NCI-H748 (cell line): ENCODE measurements around the gene CDH4.
"Not testable (repeated sequence)": the region's sequence is repeated elsewhere in the genome, so short reads cannot be mapped to it uniquely, and the experiment has no call there.

Experiments used
- DNase-seq: peaks from one replicate; lab custom pipeline; 2025; ENCODE audit not compliant: unreplicated experiment; lab: John Stamatoyannopoulos, UW

CDH4 gene

GRCh38 chr20:61451009-61451408, 198.9 kb downstream of the CDH4 start:
- no peak for DNase-seq

- peak; percentile 26 for DNase-seq
These were observed 199.9 kb downstream of the CDH4 start for GRCh38 chr20:61451953-61452352.

DNA sequence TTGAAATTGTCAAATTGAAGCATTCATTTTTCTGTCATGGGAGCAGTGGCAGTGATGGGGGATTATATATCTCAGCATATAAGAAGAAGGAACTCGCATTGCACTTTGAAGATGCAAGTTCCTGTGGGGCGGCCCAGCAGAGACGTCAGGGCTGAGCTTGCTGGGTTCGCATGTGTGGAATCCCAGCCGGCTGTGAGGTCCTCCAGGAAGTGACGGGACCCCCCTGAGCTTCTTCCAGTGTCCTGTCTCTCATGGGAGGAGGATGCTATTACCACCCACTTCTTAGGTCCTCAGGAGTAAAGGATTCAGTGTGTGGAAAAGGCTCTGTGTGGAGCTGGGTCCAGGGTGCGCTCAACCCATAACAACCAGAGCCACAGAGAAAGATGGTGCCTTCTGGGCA, 201.2 kb downstream of the CDH4 start:
- DNase-seq = no peak

DNA sequence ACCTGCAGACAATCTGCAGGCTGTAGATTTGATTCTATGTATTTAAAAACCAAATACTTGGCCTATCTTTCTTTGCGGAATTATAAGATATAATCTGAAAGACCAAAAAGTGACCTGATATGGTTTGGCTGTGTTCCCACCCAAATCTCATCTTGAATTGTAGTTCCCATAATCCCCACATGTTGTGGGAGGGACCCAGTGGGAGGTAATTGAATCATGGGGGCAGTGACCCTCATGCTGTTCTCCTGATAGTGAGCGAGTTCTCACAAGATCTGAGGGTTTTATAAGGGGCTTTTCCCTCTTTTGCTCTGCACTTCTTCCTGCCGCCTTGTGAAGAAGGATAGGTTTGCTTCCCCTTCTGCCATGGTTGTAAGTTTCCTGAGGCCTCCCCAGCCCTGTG, 201.6 kb downstream of the CDH4 start:
- DNase-seq = not testable (repeated sequence)

GRCh38 chr20:61454053-61454452, 202.0 kb downstream of the CDH4 start:
- DNase-seq = no peak

- no peak for DNase-seq
These were observed 203.6 kb downstream of the CDH4 start for GRCh38 chr20:61455508-61456215.

GRCh38 chr20:61457725-61458124, 205.7 kb downstream of the CDH4 start:
- DNase-seq = no peak

DNA sequence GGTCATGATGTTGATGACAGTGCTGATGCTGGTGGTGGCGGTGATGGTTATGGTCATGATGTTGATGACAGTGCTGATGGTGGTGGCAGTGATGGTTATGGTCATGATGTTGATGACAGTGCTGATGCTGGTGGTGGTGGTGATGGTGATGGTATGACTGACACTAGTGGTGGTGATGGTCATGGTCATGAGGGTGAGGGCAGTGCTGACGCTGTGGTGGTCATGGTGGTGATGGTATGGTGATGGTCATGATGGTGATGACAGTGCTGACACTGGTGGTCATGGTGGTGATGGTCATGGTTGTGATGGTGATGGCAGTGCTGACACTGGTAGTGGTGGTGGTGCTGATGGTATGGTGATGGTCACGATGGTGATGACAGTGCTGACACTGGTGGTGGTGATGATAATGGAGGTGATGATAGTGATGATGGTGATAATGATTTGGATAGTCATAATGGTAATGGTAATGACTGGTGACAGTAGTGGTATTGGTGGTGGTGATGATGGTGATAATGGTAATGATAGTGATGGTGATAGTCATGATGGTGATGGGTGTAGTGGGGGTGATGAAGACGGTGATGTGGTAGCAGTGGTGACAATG, 206.2 kb downstream of the CDH4 start:
- no peak for DNase-seq

GRCh38 chr20:61459266-61459665, 207.2 kb downstream of the CDH4 start:
- DNase-seq = no peak

GRCh38 chr20:61459705-61460104, 207.6 kb downstream of the CDH4 start:
- no peak for DNase-seq

GRCh38 chr20:61460261-61461052, 208.4 kb downstream of the CDH4 start:
- DNase-seq = no peak

DNA sequence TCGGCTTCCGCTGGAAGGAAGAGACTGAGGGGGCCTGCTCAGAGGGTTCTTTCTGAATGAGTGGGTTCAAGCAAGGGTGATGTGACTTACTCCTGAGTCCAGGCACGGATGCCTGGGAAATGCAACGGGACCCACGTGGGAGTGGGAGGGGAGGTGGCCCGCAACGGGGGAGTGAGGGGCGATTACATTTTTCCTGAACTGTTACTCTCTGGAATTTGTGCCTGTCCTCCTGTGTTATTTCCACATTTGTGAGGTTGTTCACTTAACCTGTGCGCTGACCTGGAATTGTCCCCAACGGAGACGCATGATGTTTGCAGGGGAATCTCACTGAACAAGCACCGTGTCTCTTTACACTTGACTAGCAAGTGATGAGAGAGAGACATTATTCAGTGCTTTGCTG, 209.4 kb downstream of the CDH4 start:
- DNase-seq = no peak

DNA sequence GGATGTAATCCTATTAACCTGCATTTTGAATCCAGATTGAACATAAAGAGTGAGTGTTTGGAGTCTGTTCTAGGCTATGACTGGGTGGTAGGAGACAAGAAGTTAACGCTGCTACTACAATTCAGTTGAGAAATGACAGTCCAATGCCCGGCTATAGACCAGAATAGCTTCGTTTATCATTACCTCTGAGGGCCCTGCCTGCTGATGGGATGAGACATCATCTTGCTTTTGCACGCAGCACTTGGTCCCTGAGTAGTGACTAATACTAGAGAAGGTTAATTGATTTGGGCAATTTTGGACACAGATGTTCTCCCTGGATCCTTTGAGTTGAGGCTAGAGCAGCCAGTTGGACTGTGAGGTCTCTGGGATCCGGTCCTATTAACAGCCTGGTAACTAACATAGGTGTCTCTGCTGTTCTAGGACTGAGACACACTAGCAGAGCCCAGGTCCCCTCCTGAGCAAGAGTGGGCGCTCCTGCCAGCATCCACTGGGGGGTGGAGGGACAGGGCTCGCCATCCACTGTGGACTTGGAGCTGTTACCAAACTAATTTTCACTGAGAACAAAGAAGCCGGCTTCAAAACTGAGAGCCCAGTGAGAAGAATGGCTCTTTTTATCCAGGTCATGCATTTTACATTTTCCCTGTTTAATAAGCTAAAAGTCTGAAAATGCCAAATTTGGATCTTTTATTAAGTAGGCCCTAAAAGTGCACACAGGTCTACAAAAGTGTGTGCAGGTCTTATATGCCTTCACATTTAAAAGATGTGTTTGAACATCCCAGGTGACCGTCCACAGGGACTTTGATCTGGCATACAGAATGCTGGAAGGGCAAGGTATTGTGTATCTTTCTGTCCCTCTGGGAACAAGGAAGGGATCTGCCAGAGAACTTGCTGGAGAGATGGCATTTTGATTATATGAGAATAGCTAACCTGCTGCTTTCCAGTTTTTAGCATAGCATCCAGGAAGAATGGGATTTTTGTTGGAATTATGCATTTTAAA, 212.5 kb downstream of the CDH4 start:
- no peak for DNase-seq

GRCh38 chr20:61475729-61476128, 223.7 kb downstream of the CDH4 start:
- DNase-seq = no peak

DNA sequence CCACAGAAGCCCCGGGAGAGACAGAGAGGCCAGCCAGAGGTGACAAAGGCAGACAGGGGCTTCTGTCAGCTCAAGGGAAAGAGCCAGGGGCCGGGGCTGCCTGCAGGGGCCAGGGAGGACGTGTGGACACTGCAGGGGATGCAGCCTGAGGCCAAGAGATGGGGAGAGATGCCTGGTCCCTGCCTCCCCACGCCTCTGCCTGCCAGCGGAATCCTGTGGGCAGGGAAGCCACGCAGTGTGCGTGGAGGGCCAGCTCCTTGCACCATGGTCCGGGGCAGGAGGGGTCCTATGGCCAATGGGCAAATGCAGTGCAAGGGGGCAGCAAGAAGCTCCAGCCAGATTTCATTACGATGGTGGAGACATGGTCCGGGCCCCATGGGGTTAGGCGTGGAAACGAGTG, 224.9 kb downstream of the CDH4 start:
- no peak for DNase-seq

DNA sequence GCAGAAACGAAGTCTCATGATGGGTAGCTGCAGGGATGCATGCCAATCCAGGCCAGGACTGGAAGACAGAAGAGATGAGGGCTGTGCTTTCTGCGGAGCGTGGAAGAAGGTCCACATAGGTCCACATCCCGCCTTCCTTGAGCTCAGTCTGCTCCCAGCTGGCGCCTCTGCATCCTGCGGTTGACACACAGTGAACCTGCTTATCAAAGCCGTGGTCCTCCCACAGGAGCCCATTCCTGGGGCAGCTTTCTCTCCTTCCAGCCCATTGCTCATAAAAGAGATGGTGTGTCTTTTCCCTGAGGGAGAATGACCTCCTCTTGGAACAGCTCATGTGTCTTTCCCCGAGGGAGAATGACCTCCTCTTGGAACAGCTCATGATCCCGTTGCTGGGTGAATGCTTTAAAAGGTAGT, 225.4 kb downstream of the CDH4 start:
- DNase-seq = no peak

GRCh38 chr20:61478094-61478493, 226.0 kb downstream of the CDH4 start:
- DNase-seq = no peak

- DNase-seq = no peak
These were observed 226.7 kb downstream of the CDH4 start for GRCh38 chr20:61478611-61479305.

- not testable (repeated sequence) for DNase-seq
These were observed 227.4 kb downstream of the CDH4 start for GRCh38 chr20:61479433-61479832.

- DNase-seq = no peak
These were observed 228.2 kb downstream of the CDH4 start for GRCh38 chr20:61480158-61480825.
